Measurements from ENCODE around the gene APP. TPM values are rescaled to one million over a fixed set of nuclear protein-coding genes. Genes with fewer than 3 reads are reported as not detected.

APP gene
- total RNA-seq, 2 donors from 2014 or later: 267 to 564 TPM

Small RNAs within 50 kb of the gene (small RNA-seq; reads per million reads assigned to genes)
- 0 reads per million in 2 donors for gene RNU6-123P
- gene RNU6-926P: 0 reads per million in 2 donors
